ENCODE results near the gene DNAJC15. TPM values are rescaled to one million over a fixed set of nuclear protein-coding genes. Genes with fewer than 3 reads are reported as not detected.

Gene DNAJC15
- total RNA-seq, 1 donor from 2014 or later, result 4.7 TPM

DNA sequence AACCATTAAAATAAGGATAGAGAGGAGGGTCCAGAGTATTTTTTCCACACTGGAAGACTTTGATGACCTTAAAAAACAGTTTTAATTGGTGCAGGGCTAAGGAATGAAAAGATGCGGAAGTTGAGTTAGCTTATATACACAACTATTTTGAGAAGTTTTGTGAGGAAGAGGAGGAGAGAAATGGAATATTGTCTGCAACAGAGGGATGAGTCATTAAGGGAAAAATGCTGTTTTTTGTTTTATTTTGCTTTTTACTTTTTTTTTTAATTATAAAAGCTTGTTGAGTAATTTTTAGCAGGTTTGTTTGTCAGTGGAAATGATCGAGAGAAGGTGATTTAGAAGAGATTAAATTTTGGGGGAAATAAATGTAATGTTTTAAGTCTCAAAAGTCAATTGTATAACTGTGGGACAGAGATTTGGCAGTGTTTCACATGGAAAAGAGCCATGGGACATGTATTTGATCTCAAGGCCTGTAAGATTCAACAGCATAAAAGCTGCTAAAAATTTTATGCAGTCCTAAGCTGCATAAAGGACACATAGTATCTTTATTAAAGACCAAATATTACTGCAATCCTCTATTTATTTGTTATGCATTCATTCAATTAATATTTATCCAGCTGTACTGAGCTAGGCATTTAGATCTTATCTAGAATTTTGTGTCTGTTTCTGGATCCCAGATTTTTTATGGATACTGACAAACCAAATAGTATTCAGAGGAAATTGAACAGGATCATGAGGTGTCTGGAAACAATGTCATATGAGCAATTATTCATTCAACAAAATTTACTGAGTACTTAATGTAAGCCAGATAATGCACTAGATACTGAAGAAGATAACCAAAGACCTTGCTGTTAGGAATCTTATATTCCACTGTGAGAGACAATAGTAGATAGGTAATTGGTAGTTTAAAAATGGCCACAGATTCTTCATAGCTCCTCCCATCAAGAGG lies 72.7 kb downstream of the DNAJC15 start:
- no peak for DNase-seq (ENCODE audit: extremely low spot score in 2 of 2)
- Histone ChIP-seq H3K27ac (no peak overlapping the region), H3K4me1 (peaks cover 23% of the 10 kb centered on the region), H3K4me3 (no peak overlapping the region), H3K27me3 (no peaks in the 10 kb centered on the region), H3K9me3 (no peaks in the 10 kb centered on the region), H3K36me3 (no peaks in the 10 kb centered on the region)
- TF ChIP-seq, protein P1, sequence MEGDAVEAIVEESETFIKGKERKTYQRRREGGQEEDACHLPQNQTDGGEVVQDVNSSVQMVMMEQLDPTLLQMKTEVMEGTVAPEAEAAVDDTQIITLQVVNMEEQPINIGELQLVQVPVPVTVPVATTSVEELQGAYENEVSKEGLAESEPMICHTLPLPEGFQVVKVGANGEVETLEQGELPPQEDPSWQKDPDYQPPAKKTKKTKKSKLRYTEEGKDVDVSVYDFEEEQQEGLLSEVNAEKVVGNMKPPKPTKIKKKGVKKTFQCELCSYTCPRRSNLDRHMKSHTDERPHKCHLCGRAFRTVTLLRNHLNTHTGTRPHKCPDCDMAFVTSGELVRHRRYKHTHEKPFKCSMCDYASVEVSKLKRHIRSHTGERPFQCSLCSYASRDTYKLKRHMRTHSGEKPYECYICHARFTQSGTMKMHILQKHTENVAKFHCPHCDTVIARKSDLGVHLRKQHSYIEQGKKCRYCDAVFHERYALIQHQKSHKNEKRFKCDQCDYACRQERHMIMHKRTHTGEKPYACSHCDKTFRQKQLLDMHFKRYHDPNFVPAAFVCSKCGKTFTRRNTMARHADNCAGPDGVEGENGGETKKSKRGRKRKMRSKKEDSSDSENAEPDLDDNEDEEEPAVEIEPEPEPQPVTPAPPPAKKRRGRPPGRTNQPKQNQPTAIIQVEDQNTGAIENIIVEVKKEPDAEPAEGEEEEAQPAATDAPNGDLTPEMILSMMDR (IDR thresholded peaks at IDR 0.05), result no peak
- TF ChIP-seq POLR2A (IDR thresholded peaks at IDR 0.05), result no peak
- no peak for TF ChIP-seq POLR2AphosphoS5 (IDR thresholded peaks at IDR 0.05; ENCODE audit: insufficient read depth in 1 of 2, low read depth in 1 of 2)
- intact Hi-C loops (cut with DNase I), result no loop called here

DNA sequence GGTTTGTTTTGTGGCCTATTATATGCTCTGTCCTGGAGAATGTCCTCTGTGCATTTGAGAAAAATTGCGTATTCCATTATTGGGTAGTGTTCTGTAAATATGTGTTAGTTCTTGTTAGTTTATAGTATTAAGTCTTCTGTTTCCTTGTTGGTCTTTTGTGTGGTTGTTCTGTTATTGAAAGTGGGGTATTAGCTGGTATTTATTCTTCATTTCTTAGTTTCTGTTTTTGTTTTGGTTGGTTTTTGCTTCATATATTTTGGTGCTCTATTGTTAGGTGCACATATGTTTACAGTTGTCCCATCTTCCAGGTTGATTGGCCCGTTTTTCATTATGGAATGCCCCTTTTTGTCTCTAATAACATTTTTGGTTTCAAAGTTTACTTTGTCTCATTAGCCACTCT lies 77.3 kb downstream of the DNAJC15 start:
- Histone ChIP-seq H3K27me3 (no peaks in the 10 kb centered on the region), H3K27ac (no peak overlapping the region), H3K4me3 (no peak overlapping the region), H3K4me1 (peaks cover 21% of the 10 kb centered on the region), H3K36me3 (no peaks in the 10 kb centered on the region), H3K9me3 (no peaks in the 10 kb centered on the region)
- TF ChIP-seq POLR2A (IDR thresholded peaks at IDR 0.05), result no peak
- no peak for TF ChIP-seq POLR2AphosphoS5 (IDR thresholded peaks at IDR 0.05; ENCODE audit: insufficient read depth in 1 of 2, low read depth in 1 of 2)
- TF ChIP-seq, protein P1 (IDR thresholded peaks at IDR 0.05), result no peak
- no peak for DNase-seq (ENCODE audit: extremely low spot score in 2 of 2)
- intact Hi-C loops (cut with DNase I), result no loop called here

DNA sequence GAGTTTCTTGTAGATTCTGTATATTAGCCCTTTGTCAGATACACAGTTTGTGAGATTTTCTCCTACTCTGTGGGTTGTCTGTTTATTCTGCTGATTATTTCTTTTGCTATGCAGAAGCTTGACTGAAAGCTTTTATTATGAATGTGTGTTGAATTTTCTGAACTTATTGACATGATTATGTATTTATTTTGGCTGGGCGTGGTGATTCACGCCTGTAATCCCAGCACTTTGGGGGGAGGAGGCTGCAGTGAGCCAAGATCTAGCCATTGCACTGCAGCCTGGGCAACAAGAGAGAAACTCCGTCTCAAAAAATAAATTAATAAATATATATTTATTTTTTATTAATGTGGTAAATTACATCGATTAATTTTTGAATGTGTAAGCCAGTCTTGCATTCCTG lies 78.9 kb downstream of the DNAJC15 start:
- intact Hi-C loops (cut with DNase I), result no loop called here
- no peak for DNase-seq (ENCODE audit: extremely low spot score in 2 of 2)
- Histone ChIP-seq H3K9me3 (no peaks in the 10 kb centered on the region), H3K4me1 (peaks cover 6% of the 10 kb centered on the region), H3K27me3 (no peaks in the 10 kb centered on the region), H3K4me3 (no peak overlapping the region), H3K36me3 (no peaks in the 10 kb centered on the region), H3K27ac (no peak overlapping the region)
- TF ChIP-seq, protein P1 (IDR thresholded peaks at IDR 0.05), result no peak
- TF ChIP-seq POLR2AphosphoS5 (IDR thresholded peaks at IDR 0.05; ENCODE audit: insufficient read depth in 1 of 2, low read depth in 1 of 2), result no peak
- TF ChIP-seq POLR2A (IDR thresholded peaks at IDR 0.05), result no peak

DNA sequence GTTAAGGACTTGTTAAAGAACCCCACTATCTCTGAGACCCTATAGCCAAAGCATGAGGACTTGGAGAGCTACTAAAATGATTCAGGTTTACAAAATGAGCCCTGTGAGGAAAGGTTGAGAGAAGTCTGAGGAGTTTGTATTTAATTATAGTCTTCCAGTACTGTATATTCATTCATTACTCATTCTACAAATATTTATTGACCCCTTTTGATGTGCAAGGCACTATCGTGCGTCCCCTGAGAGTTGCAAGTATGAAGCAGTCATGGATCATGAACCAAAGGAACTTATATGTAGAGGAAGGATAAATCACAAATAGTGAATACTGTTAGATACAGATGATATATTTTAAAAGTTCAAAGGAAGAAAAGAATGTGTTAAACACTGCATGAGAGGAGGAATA lies 84.4 kb downstream of the DNAJC15 start:
- no peak for DNase-seq (ENCODE audit: extremely low spot score in 2 of 2)
- no peak overlapping the region for H3K27ac ChIP-seq
- no peaks in the 10 kb centered on the region for H3K9me3 ChIP-seq
- intact Hi-C loops (cut with DNase I), result no loop called here
- H3K4me3 ChIP-seq, result no peak overlapping the region
- no peaks in the 10 kb centered on the region for H3K27me3 ChIP-seq
- TF ChIP-seq, protein P1 (IDR thresholded peaks at IDR 0.05), result no peak
- no peak for TF ChIP-seq POLR2AphosphoS5 (IDR thresholded peaks at IDR 0.05; ENCODE audit: insufficient read depth in 1 of 2, low read depth in 1 of 2)
- TF ChIP-seq POLR2A (IDR thresholded peaks at IDR 0.05), result no peak
- no peaks in the 10 kb centered on the region for H3K36me3 ChIP-seq
- peaks cover 6% of the 10 kb centered on the region for H3K4me1 ChIP-seq

DNA sequence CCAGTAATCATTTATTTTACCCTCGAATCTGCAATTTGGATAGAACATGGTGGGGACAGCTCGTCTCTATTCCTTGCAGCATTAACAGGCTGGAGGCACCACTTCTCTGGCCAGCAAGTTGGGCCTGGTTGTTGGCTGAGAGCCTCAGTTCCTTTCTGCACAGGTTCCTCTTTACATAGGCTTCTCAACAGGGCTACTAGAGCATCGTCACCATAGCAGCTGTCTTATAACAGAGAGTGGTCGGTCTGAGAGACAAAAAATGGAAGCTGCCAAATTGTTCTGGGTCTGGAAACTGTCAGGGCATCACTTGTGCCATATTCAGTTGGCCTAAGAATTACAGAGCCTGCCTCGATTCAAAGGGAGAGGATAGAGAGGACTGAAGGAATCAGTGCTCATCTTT lies 86.7 kb downstream of the DNAJC15 start:
- no peak for DNase-seq (ENCODE audit: extremely low spot score in 2 of 2)
- no peaks in the 10 kb centered on the region for H3K36me3 ChIP-seq
- H3K27ac ChIP-seq, result no peak overlapping the region
- H3K27me3 ChIP-seq, result no peaks in the 10 kb centered on the region
- H3K4me3 ChIP-seq, result no peak overlapping the region
- intact Hi-C loops (cut with DNase I), result no loop called here
- TF ChIP-seq, protein P1 (IDR thresholded peaks at IDR 0.05), result no peak
- TF ChIP-seq POLR2AphosphoS5 (IDR thresholded peaks at IDR 0.05; ENCODE audit: insufficient read depth in 1 of 2, low read depth in 1 of 2) (no peak), POLR2A (IDR thresholded peaks at IDR 0.05) (no peak)
- no peaks in the 10 kb centered on the region for H3K4me1 ChIP-seq
- H3K9me3 ChIP-seq, result no peaks in the 10 kb centered on the region
